CD4-positive, CD25-positive, alpha-beta regulatory T cell (primary cell): Measurements from ENCODE around the gene COX6B2. TPM values are rescaled to one million over a fixed set of nuclear protein-coding genes. Genes with fewer than 3 reads are reported as not detected.

Source experiments
- ATAC-seq, 2 donors: fragments of 150-1000 bp; cut with Tn5 transposase; one replicate each; pipeline ENCODE4 v1.10.0; 2021; ENCODE audit warnings: low read depth in 2 of 2, moderate number of reproducible peaks in 2 of 2, moderate library complexity in 1 of 2
- DNase-seq, 3 donors: peaks; one replicate each; pipeline versions ENCODE4 v3.0.0 to v3.0.0-alpha.2; 2012 to 2022; ENCODE audit warnings: mixed read lengths in 1 of 3
- H3K27ac ChIP-seq: one replicate; pipeline ENCODE4 v1.7.0; 2013; ENCODE audit warnings: mild to moderate bottlenecking, low read length; ENCODE audit not compliant: insufficient read depth, poor library complexity, severe bottlenecking
- H3K27me3 ChIP-seq: one replicate; pipeline ENCODE4 v1.7.0; 2013; ENCODE audit warnings: low read length; ENCODE audit not compliant: control insufficient read depth, insufficient read depth
- H3K36me3 ChIP-seq: one replicate; pipeline ENCODE4 v1.7.0; 2013; ENCODE audit warnings: mild to moderate bottlenecking, low read length, moderate library complexity; ENCODE audit not compliant: control insufficient read depth, insufficient read depth
- H3K4me1 ChIP-seq: 2 replicates; pipeline ENCODE4 v1.7.0; 2013; ENCODE audit warnings: mild to moderate bottlenecking, low read length; ENCODE audit not compliant: insufficient read depth, control insufficient read depth, poor library complexity, severe bottlenecking
- H3K4me3 ChIP-seq: one replicate; pipeline ENCODE4 v1.7.0; 2013; ENCODE audit warnings: low read depth, mild to moderate bottlenecking, low read length, moderate library complexity
- H3K9me3 ChIP-seq, 2 experiments: 1 replicate in 1 of 2; 2 replicates in 1 of 2; pipeline ENCODE4 v1.7.0; 2013; ENCODE audit warnings: low read length in 2 of 2, mild to moderate bottlenecking in 1 of 2, moderate library complexity in 1 of 2; ENCODE audit not compliant: control insufficient read depth in 2 of 2
- H3K27ac Mint-ChIP-seq, 3 donors: one replicate each; pipeline ENCODE4 v1.8.0; 2020 to 2022; ENCODE audit warnings: mild to moderate bottlenecking in 3 of 3, mixed read lengths in 3 of 3, moderate library complexity in 2 of 3
- H3K27me3 Mint-ChIP-seq: one replicate; pipeline ENCODE4 v1.8.0; 2022; ENCODE audit warnings: mild to moderate bottlenecking, mixed read lengths
- H3K36me3 Mint-ChIP-seq: one replicate; pipeline ENCODE4 v1.8.0; 2020; ENCODE audit warnings: mixed read lengths
- H3K4me1 Mint-ChIP-seq, 4 donors: one replicate each; pipeline ENCODE4 v1.8.0; 2020 to 2022; ENCODE audit warnings: mixed read lengths in 4 of 4, mild to moderate bottlenecking in 1 of 4
- H3K4me3 Mint-ChIP-seq, 4 donors: one replicate each; pipeline ENCODE4 v1.8.0; 2020 to 2022; ENCODE audit warnings: mild to moderate bottlenecking in 4 of 4, mixed read lengths in 4 of 4, moderate library complexity in 3 of 4
- H3K9me3 Mint-ChIP-seq, 7 donors: one replicate each; pipeline ENCODE4 v1.8.0; 2020 to 2022; ENCODE audit warnings: mixed read lengths in 7 of 7, mild to moderate bottlenecking in 3 of 7, moderate library complexity in 2 of 7
- polyA plus RNA-seq, 4 donors: library from polyadenylated mRNA; unstranded; fragments of 300-500 nt; fragmentation: Illumina TruSeq; gene quantifications; one replicate each; pipeline ENCODE4 v1.2.3, GENCODE V29; 2021
- total RNA-seq: library from RNA; stranded (reverse); gene quantifications from one replicate; pipeline ENCODE4 v1.2.3, GENCODE V29; 2022

COX6B2 gene
- total and polyA plus RNA-seq, 5 donors from 2014 or later = 0.57 TPM; not detected in 4

- peaks cover 11% of the 10 kb centered on the region for H3K36me3 Mint-ChIP-seq
- H3K9me3 ChIP-seq = no peaks in the 10 kb centered on the region
- no peak overlapping the region for H3K27ac ChIP-seq
- no peak overlapping the region for H3K4me3 Mint-ChIP-seq
- peaks cover 0 to 13% (median 6%) of the 10 kb centered on the region in 4 donors for H3K4me1 Mint-ChIP-seq
- ATAC-seq = no peak
- no peak for DNase-seq
- peaks cover 27% of the 10 kb centered on the region for H3K27me3 Mint-ChIP-seq
- no peaks in the 10 kb centered on the region for H3K4me1 ChIP-seq
- peaks cover 7% of the 10 kb centered on the region for H3K27me3 ChIP-seq
- H3K4me3 ChIP-seq = no peak overlapping the region
- H3K9me3 Mint-ChIP-seq = peaks cover 0 to 4% (median 0%) of the 10 kb centered on the region in 7 donors
- no peaks in the 10 kb centered on the region for H3K36me3 ChIP-seq
- no peak overlapping the region for H3K27ac Mint-ChIP-seq
These were observed 7.0 kb downstream of the COX6B2 start for GRCh38 chr19:55347442-55348009.

- Mint-ChIP-seq H3K4me1 (peaks cover 0 to 7% (median 4%) of the 10 kb centered on the region in 4 donors), H3K4me3 (no peak overlapping the region), H3K36me3 (peaks cover 11% of the 10 kb centered on the region), H3K27me3 (peaks cover 21% of the 10 kb centered on the region), H3K27ac (no peak overlapping the region), H3K9me3 (peaks cover 0 to 4% (median 0%) of the 10 kb centered on the region in 7 donors)
- Histone ChIP-seq H3K27ac (no peak overlapping the region), H3K27me3 (peaks cover 2% of the 10 kb centered on the region), H3K4me1 (no peaks in the 10 kb centered on the region), H3K36me3 (no peaks in the 10 kb centered on the region), H3K9me3 (no peaks in the 10 kb centered on the region), H3K4me3 (no peak overlapping the region)
- DNase-seq (no peak), ATAC-seq (no peak)
These were observed 7.6 kb downstream of the COX6B2 start for GRCh38 chr19:55346725-55347441.

- no peak overlapping the region for H3K4me3 Mint-ChIP-seq
- no peaks in the 10 kb centered on the region for H3K27me3 ChIP-seq
- H3K36me3 Mint-ChIP-seq = peaks cover 11% of the 10 kb centered on the region
- peaks cover 0 to 8% (median 4%) of the 10 kb centered on the region in 4 donors for H3K4me1 Mint-ChIP-seq
- peaks cover 0 to 2% (median 0%) of the 10 kb centered on the region in 7 donors for H3K9me3 Mint-ChIP-seq
- no peaks in the 10 kb centered on the region for H3K9me3 ChIP-seq
- DNase-seq (no peak), ATAC-seq (no peak)
- peaks cover 12% of the 10 kb centered on the region for H3K27me3 Mint-ChIP-seq
- no peaks in the 10 kb centered on the region for H3K36me3 ChIP-seq
- peaks cover 4% of the 10 kb centered on the region for H3K4me1 ChIP-seq
- no peak overlapping the region for H3K27ac ChIP-seq
- H3K27ac Mint-ChIP-seq = no peak overlapping the region
- no peak overlapping the region for H3K4me3 ChIP-seq
These were observed 8.4 kb downstream of the COX6B2 start for GRCh38 chr19:55345818-55346724.

GRCh38 chr19:55345101-55345817 is 9.3 kb downstream of the COX6B2 start:
- H3K27ac Mint-ChIP-seq = no peak overlapping the region
- no peak overlapping the region for H3K4me3 Mint-ChIP-seq
- peaks cover 12% of the 10 kb centered on the region for H3K4me1 ChIP-seq
- peaks cover 0 to 2% (median 0%) of the 10 kb centered on the region in 7 donors for H3K9me3 Mint-ChIP-seq
- H3K27me3 ChIP-seq = no peaks in the 10 kb centered on the region
- H3K36me3 ChIP-seq = no peaks in the 10 kb centered on the region
- H3K4me1 Mint-ChIP-seq = peaks cover 0 to 14% (median 4%) of the 10 kb centered on the region in 4 donors
- no peak overlapping the region for H3K4me3 ChIP-seq
- DNase-seq = no peak
- H3K27me3 Mint-ChIP-seq = peaks cover 4% of the 10 kb centered on the region
- peaks cover 11% of the 10 kb centered on the region for H3K36me3 Mint-ChIP-seq
- H3K9me3 ChIP-seq = no peaks in the 10 kb centered on the region
- no peak overlapping the region for H3K27ac ChIP-seq
- ATAC-seq = no peak

- ATAC-seq = no peak
- H3K4me1 Mint-ChIP-seq = peaks cover 0 to 19% (median 7%) of the 10 kb centered on the region in 4 donors
- no peak overlapping the region for H3K27ac ChIP-seq
- H3K36me3 ChIP-seq = no peaks in the 10 kb centered on the region
- H3K9me3 Mint-ChIP-seq = peaks cover 0 to 2% (median 0%) of the 10 kb centered on the region in 7 donors
- peaks cover 11% of the 10 kb centered on the region for H3K36me3 Mint-ChIP-seq
- peaks cover 8% of the 10 kb centered on the region for H3K27me3 Mint-ChIP-seq
- no peak for DNase-seq
- H3K27ac Mint-ChIP-seq = no peak overlapping the region
- H3K4me1 ChIP-seq = peaks cover 15% of the 10 kb centered on the region
- no peaks in the 10 kb centered on the region for H3K9me3 ChIP-seq
- H3K4me3 ChIP-seq = no peak overlapping the region
- no peak overlapping the region for H3K4me3 Mint-ChIP-seq
- no peaks in the 10 kb centered on the region for H3K27me3 ChIP-seq
These were observed 10.1 kb downstream of the COX6B2 start for GRCh38 chr19:55344444-55344843.

GRCh38 chr19:55341595-55342531 is 12.7 kb downstream of the COX6B2 start:
- Mint-ChIP-seq H3K4me1 (peaks cover 5 to 28% (median 14%) of the 10 kb centered on the region in 4 donors), H3K27ac (peak overlapping the region in 1 of 3 donors; percentile 59), H3K36me3 (peaks cover 11% of the 10 kb centered on the region), H3K4me3 (peak overlapping the region; percentile 71 to 85 (median 78)), H3K9me3 (peaks cover 0 to 1% (median 0%) of the 10 kb centered on the region in 7 donors), H3K27me3 (peaks cover 24% of the 10 kb centered on the region)
- no peak for DNase-seq
- no peak overlapping the region for H3K4me3 ChIP-seq
- ATAC-seq = no peak
- no peaks in the 10 kb centered on the region for H3K36me3 ChIP-seq
- H3K27me3 ChIP-seq = no peaks in the 10 kb centered on the region
- no peak overlapping the region for H3K27ac ChIP-seq
- H3K4me1 ChIP-seq = peaks cover 27% of the 10 kb centered on the region
- no peaks in the 10 kb centered on the region for H3K9me3 ChIP-seq
